ENCODE measurements around the gene POU6F2. TPM values are rescaled to one million over a fixed set of nuclear protein-coding genes. Genes with fewer than 3 reads are reported as not detected.

Gene POU6F2
- total RNA-seq, 2 experiments from 2014 or later: not detected

DNA sequence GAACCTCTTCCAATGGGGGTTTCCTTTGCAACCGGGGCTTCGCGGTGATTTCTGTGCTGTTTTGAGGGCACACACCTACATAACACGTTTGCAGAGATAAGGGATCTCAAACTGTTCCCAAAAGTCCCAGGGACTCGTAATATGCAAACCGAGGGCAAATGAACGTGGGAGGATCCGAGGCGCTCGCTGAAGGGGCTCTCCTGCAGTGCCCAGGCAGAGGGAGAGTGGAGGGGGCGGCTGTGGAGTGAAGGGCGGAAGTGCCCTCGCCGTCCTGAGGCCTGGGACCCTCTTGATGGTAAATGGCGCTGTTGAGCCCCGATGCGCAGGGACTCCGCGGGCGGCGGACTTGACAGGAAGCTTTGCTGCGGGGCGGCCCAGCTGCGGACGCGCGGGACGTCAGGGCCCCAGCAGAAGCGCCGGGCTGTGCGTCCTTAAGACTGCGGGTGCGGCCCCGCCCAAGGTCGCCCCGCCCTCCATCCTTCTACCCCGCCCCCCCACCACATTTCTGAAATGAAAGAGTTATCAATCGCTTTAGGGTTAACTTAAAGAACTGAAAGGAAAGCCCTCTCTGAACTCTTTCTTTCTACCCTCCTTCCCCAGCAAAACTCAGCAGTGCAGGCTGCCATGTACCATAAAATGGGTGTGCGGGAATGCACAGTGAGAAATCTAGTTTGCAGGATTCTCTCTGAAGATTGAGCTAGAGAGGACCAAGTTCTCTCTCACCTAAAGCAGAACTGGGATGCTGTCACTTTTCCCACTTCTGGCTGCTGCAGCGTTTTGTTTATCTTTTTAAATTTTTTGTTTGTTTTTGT, 436.7 kb downstream of the POU6F2 start:
- CTCF ChIA-PET: no interaction called here

GRCh38 chr7:39415091-39415787, 437.5 kb downstream of the POU6F2 start:
- POLR2A ChIA-PET: no interaction called here
- CTCF ChIA-PET: no interaction called here

More for the DNA sequence above, 436.7 kb downstream of the POU6F2 start:
- POLR2A ChIA-PET: no interaction called here

DNA sequence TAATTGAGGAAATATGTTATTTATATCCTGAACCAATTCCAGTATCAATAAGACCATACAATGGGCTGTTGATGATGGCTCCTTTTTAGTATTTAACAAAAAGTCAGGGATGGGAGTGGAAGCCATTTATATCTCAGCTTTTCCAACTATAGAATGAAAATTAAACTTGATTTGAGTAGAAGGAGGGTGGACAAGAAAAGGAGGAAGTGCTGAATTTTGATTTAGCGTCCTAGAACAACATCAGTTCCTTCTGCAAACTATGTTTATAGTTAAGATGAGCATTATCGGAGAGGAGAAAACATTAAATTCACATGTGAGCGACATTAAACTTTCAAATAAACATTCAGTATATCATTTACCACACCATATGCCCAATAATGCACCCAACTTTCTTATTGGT, 439.2 kb downstream of the POU6F2 start:
- ChIA-PET POLR2A (no interaction called here), CTCF (no interaction called here)

DNA sequence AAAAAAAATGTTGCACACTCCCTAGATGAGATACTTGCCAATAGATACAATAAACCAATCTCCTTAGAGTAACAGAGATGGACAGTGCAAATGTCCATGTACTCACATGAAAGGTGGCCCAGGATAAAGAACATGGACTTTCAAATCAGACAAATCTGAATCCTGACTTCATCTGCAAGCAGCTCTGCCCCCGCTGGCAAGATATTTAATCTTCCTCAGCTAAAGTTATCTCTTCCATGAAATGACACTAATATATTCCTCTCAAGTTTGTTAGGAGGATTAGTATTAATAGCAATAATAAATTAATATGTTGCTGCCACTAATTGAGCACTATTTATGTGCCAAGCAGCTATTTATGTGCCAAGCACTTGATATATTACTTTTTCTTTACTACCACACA, 439.9 kb downstream of the POU6F2 start:
- CTCF ChIA-PET: no interaction called here
- POLR2A ChIA-PET: no interaction called here

DNA sequence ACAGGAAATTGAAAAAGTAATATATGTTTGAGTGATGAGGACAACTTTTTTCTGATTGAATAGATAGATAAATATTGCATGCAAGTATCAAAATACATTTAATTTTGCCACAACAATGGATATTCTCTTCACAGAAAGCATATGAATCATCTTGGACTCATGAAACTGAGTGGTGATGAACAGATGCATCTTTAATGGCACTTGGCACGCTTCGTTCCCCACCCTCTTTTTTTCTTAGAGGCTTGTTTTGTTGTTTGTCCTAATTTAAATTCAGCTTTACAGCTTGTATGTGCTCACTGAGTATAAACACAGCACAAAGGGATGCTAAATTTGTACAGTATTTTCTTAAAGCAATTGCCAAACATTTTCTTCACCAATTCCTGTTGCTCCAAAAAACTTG, 443.5 kb downstream of the POU6F2 start:
- POLR2A ChIA-PET: no interaction called here
- CTCF ChIA-PET: no interaction called here

GRCh38 chr7:39421661-39422060, 444.0 kb downstream of the POU6F2 start:
- POLR2A ChIA-PET: no interaction called here

DNA sequence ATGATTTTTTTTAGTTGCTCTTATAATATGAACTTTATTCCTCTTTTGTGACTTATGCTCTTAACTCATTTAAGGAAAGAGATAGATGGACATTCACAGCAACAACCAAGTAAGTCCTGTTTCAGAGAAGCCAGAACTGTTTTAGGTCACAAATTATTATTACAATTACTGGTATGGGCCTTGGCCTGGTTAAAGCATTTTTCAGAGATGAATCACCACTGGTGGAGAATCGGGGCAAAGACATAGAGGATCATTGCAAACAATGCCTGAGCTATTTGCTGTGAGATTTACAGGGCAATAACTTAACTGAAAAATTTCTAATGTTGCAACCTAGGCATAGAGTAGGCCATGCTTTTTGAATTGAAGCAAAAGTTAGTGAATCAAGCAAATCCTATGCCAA, 450.5 kb downstream of the POU6F2 start:
- ChIA-PET POLR2A (no interaction called here), CTCF (no interaction called here)

More at GRCh38 chr7:39421661-39422060, 444.0 kb downstream of the POU6F2 start:
- CTCF ChIA-PET: no interaction called here

DNA sequence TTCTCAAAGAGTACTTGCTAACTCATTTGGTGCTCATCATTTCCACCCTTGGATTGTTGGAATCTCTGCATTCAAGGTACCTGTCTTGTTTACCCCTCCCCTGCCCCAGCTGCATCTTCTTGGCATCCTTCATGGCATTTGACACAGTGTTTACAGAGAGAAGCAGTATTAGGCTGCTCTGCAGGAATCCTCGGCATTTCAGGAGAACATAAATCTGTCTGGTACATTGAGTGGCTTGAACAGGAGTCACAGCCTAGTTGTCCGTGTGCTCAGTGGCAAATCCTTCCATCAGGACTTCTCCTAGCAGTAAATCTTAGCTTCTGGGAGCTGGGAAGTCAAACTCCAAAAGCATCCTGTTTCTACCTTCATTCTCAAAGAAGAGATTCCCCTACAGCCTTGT, 451.7 kb downstream of the POU6F2 start:
- ChIA-PET POLR2A (no interaction called here), CTCF (no interaction called here)

DNA sequence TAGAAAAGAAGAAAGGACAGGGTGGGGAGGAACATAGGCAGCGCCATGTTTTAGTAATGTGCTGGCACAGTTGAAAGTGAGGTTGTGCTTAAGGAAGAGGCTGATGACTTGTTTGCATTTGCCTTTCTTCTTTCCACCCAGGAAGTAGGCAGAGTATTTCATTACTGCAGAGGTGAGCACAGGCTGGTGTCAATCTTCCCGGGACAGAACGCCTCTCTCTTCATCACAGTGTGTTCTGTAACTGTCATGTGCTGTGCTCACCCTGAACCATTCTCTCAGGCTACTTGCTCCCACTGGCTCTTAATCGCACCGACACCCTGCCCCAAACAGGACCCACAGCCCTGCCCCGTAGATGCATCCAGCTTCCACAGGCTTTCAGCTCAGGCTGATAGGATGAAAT, 452.7 kb downstream of the POU6F2 start:
- POLR2A ChIA-PET: no interaction called here

DNA sequence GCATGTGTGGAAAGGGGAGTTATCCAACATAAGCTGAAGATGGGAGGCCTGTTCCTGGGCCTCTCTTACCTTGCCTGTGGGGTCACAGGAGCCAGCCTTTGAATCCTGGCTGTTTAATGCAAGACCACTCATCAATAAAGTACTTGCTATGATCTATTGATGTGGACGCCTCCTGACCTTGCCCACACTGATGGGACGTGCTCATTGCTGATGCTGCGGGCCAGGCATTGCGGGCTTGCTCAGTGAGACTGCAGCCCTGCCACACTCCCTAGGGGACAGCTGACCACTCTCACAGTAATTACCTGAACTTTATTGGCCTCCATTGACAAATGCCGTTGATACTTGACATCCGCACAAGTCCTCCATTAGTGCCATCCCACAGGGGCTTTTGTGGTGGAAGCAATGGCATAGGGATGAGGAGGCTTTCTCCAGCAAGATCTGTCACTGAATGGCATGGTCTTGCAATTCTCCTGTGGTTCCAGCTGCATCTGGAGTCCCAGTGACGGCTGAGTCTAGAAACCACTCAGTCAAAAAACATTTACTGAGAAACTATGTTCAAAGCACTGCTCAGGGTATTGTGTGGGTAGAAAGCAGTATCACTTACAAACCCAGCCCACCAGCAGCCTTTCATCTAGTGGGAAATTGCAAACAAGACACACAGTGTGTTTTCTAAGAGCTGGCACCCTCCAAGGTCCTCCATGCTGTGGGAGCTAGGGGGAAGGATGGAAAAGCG, 453.4 kb downstream of the POU6F2 start:
- CTCF ChIA-PET: no interaction called here
- POLR2A ChIA-PET: no interaction called here

More for the DNA sequence above, 452.7 kb downstream of the POU6F2 start:
- CTCF ChIA-PET: no interaction called here

DNA sequence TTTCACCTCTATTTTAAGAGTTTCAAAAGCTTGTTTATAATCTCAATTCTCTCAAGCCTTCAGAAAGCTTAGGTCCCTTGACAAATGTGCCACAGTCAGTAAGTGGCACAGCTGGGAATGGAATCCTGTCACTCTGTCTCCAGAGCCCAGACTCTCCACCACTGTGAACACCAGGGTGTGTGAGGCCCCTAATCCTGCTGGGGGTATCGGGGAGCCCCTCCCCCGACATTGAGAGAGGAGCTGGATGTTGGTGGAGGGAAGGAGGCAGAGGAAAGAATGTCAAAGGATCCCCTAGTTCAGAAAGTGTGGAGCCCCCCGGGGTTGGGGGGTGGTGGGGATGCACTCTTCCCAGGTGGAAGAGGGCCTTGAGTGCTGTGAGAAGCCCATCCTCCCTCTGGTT, 454.7 kb downstream of the POU6F2 start:
- ChIA-PET POLR2A (no interaction called here), CTCF (no interaction called here)

- ChIA-PET CTCF (interaction anchor here (0.6 kb wide), 1 partner anchor 35 kb away, joined by 3 read pairs; no protein-coding TSS in a partner anchor), POLR2A (no interaction called here)
Observed at GRCh38 chr7:39432807-39433416, 455.2 kb downstream of the POU6F2 start.

DNA sequence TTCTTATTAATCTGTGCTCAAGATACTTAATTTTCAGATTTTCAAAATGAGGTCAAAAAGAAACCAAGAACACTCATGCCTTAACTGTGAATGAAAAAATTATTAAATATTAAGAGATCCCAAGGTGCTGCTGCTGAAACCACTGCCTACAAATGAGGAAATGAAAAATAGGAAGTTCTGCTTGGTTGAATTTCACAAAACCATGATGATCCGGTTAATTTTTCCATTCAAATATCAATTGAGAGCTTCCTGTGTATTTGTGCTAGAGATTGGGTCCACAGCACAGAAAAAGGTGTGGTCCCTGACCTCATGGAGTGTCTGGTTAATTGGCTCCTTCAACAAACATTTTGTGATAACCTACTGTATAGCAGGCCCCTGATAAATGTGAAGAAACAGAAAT, 455.8 kb downstream of the POU6F2 start:
- POLR2A ChIA-PET: no interaction called here
- CTCF ChIA-PET: interaction anchor here (0.6 kb wide), 1 partner anchor 34 kb away, joined by 3 read pairs; no protein-coding TSS in a partner anchor

GRCh38 chr7:39434012-39434411, 456.3 kb downstream of the POU6F2 start:
- CTCF ChIA-PET: no interaction called here

DNA sequence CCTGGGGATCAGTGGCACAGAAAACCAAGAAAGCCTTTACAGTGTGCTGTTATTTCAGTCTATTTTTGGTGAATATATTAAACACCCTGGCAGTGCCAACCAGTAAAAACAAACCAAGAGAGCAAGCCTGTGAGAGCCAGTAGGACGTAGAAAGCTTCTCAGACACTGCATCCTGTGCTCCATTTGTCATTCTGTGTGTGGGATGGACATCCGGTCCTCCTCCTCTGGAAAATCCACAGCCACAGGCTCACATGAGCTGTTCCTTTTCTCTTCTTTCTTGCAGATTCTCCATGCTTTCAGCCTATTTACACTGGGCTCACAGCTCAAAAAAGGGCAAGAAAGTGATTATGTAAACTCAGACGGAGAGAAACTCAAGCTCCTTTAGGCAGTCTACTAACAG, 468.8 kb downstream of the POU6F2 start:
- CTCF ChIA-PET: no interaction called here

More at GRCh38 chr7:39434012-39434411, 456.3 kb downstream of the POU6F2 start:
- POLR2A ChIA-PET: no interaction called here

GRCh38 chr7:39451901-39452300, 474.2 kb downstream of the POU6F2 start:
- CTCF ChIA-PET: no interaction called here
- POLR2A ChIA-PET: no interaction called here

More for the DNA sequence above, 468.8 kb downstream of the POU6F2 start:
- POLR2A ChIA-PET: no interaction called here

DNA sequence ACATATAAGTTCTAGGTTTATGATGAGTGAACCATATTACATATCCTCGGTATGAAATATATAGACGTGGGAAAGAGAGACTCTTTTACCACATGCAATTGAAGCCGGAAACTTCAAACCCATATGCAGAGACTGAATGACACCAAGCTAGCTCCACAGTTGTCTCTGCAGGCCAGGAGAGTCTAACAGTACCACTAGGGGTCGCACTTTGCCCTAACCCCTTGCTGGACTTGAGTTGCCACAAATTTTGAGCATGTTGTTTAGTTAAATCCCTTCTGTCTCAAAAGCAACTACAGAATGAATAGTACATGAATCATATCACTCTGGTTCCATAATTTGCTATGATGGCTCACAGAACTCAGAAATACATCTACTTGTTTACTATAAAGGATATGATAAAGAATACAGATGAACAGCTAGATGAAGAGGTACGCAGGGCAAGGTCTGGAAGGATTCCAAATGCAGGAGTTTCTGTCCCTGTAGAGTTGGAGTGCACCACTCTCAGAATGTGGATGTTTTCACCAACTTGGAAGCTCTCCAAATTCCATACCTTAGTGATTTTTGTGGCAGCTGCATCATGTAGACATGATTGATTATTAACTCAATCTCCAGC, 476.1 kb downstream of the POU6F2 start:
- CTCF ChIA-PET: interaction anchor here (0.6 to 1.6 kb wide), 7 partner anchors 8 to 670 kb away, joined by 3 to 6 read pairs (median 3); no protein-coding TSS in a partner anchor
- POLR2A ChIA-PET: no interaction called here

DNA sequence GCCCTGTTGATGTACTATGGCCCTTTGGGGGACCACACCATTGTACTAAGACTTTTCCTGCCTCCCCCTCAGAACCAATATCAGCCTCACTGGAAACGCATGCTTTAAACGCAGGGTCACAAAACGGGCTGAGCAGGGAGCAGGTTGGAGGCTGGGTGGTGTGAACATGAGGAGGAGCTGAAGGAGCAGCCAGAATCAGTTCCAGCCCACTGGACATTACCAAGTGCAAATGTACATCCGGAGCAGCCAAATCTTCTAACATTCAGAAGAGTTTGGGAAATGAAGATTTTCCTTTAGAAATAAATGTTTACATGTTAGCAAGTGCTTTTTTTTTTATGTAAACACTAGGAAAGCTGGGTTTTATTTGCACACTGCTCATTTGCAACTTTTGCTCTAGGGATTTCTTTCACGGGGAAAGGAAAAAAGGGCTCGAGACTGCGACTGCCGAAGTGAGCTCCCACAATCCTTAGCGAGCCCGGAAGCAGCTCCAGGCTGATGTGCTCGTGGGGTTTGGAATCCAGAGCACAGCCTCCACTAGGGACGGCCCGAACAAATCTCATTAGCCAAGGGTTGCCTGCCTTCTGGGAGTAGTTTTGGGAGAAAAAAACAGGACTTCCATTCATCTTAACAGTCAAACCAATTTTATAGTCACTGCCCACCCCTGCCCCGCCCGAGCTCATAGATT, 480.5 kb downstream of the POU6F2 start:
- ChIA-PET CTCF (no interaction called here), POLR2A (no interaction called here)

DNA sequence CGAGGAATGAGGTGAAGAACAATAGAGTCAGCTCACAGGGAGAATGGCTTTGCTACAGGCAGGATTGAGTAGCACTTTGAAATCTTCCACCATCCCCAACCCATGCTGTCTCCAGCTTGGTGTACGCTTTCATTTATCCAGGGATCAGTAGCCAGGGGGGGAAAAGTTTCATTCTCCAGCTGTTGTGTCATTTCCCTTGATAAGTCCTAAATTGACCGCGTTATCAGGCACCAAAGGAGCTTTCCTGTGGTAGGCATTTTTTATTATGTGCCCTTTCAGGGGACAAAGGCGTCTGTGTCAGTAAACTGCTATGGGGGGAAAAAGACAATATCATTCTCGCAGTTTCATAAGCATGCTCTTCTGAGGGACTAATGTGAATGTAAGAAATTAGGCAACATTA, 481.9 kb downstream of the POU6F2 start:
- ChIA-PET CTCF (no interaction called here), POLR2A (no interaction called here)
